ENCODE data around the gene STAM. TPM values are rescaled to one million over a fixed set of nuclear protein-coding genes. Genes with fewer than 3 reads are reported as not detected.

Gene STAM
- total and polyA plus RNA-seq, 2 donors = 18.2 to 19.8 TPM

- Histone ChIP-seq H3K36me3 (ENCODE audit: control insufficient read depth in 2 of 2, insufficient read depth in 2 of 2, low read length in 1 of 2) (peaks cover 0 to 6% of the 10 kb centered on the region in 2 donors), H3K4me3 (ENCODE audit: low read length in 2 of 2) (no peak overlapping the region), H3K27ac (ENCODE audit: low read depth in 1 of 2, low read length in 1 of 2) (no peak overlapping the region)
Observed at GRCh38 chr10:17665747-17666146, 21.8 kb downstream of the STAM start.

DNA sequence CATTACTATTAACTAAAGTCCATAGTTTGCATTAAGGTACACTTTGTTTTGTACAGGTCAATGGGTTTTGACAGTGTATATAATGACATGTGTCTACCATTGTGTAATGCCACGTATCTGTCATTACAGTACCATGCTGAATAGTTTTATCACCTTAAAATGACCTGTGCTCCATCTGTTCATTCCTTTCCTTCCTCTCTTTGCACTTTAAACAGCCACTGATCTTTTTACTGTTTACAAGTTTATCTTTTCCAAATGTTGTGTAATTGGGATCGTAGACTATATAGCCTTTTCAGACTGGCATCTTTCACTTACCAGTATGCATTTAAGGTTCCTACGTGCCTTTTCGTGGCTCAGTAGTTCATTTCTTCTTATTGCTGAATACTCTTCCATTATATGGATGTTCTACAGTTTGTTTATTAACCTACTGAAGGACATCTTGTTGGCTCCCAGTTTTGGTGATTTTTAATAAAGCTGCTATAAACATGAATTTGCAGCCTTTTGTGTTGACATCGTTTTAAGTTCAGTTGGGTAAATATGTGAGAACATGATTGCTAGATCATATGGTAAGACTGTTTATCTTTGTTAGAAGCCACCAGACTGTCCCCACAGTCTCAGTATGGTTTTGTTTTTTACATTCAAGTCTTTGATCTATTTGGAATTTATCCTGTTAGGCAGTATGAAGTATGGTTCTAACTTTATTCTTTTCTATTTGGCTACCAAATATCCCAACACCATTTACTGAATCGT is 24.7 kb downstream of the STAM start:
- 88% methylated on average over 6 of the region's 6 CpGs for WGBS
- H3K4me1 ChIP-seq (ENCODE audit: control insufficient read depth in 2 of 2, insufficient read depth in 2 of 2, low read length in 2 of 2) = peaks cover 3 to 9% of the 10 kb centered on the region in 2 donors
- H3K36me3 ChIP-seq (ENCODE audit: control insufficient read depth in 2 of 2, insufficient read depth in 2 of 2, low read length in 1 of 2) = no peaks in the 10 kb centered on the region
- DNase-seq (ENCODE audit: low read depth in 6 of 9, low spot score in 9 of 9) = no peak
- H3K27me3 ChIP-seq (ENCODE audit: control insufficient read depth in 2 of 2, insufficient read depth in 1 of 2, low read length in 1 of 2) = no peaks in the 10 kb centered on the region
- no peaks in the 10 kb centered on the region for H3K9me3 ChIP-seq (ENCODE audit: control insufficient read depth in 2 of 2, insufficient read depth in 1 of 2, low read length in 1 of 2)
- no peak overlapping the region for H3K4me3 ChIP-seq (ENCODE audit: low read length in 2 of 2)
- H3K27ac ChIP-seq (ENCODE audit: low read depth in 1 of 2, low read length in 1 of 2) = peak overlapping the region in 1 of 2 donors; percentile 27

More at GRCh38 chr10:17665747-17666146, 21.8 kb downstream of the STAM start:
- 70% methylated on average over 4 of the region's 4 CpGs for WGBS
- Histone ChIP-seq H3K4me1 (ENCODE audit: control insufficient read depth in 2 of 2, insufficient read depth in 2 of 2, low read length in 2 of 2) (peaks cover 11 to 19% of the 10 kb centered on the region in 2 donors), H3K27me3 (ENCODE audit: control insufficient read depth in 2 of 2, insufficient read depth in 1 of 2, low read length in 1 of 2) (no peaks in the 10 kb centered on the region), H3K9me3 (ENCODE audit: control insufficient read depth in 2 of 2, insufficient read depth in 1 of 2, low read length in 1 of 2) (no peaks in the 10 kb centered on the region)
- DNase-seq (ENCODE audit: low read depth in 6 of 9, low spot score in 9 of 9) = no peak

- Histone ChIP-seq H3K36me3 (ENCODE audit: control insufficient read depth in 2 of 2, insufficient read depth in 2 of 2, low read length in 1 of 2) (no peaks in the 10 kb centered on the region), H3K27me3 (ENCODE audit: control insufficient read depth in 2 of 2, insufficient read depth in 1 of 2, low read length in 1 of 2) (no peaks in the 10 kb centered on the region), H3K4me1 (ENCODE audit: control insufficient read depth in 2 of 2, insufficient read depth in 2 of 2, low read length in 2 of 2) (peaks cover 3 to 9% of the 10 kb centered on the region in 2 donors), H3K27ac (ENCODE audit: low read depth in 1 of 2, low read length in 1 of 2) (no peak overlapping the region), H3K4me3 (ENCODE audit: low read length in 2 of 2) (no peak overlapping the region), H3K9me3 (ENCODE audit: control insufficient read depth in 2 of 2, insufficient read depth in 1 of 2, low read length in 1 of 2) (no peaks in the 10 kb centered on the region)
- DNase-seq (ENCODE audit: low read depth in 6 of 9, low spot score in 9 of 9) = no peak
- 79% methylated on average over 11 of the region's 11 CpGs for WGBS
Observed at GRCh38 chr10:17669185-17669872, 25.4 kb downstream of the STAM start.

DNA sequence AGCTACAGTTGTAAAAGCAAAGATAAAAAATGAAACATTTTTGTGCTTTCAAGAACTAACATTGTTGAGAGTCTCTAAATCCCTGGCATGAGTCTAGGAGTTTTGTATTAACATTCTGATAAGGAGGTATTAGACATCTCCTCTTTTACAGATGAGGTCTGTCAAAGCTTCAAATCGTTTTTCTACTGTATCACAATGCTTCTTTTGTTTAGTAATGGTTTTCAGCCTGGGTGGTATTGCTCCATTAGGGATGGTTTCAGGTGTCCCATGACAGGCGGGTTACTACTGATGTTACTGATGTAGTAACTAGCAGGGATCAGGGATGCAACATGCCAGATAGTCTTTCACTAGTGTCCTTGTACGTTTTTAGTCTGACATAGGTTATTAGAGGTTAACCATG is 27.4 kb downstream of the STAM start:
- no peaks in the 10 kb centered on the region for H3K27me3 ChIP-seq (ENCODE audit: control insufficient read depth in 2 of 2, insufficient read depth in 1 of 2, low read length in 1 of 2)
- no peak overlapping the region for H3K4me3 ChIP-seq (ENCODE audit: low read length in 2 of 2)
- no peak for DNase-seq (ENCODE audit: low read depth in 6 of 9, low spot score in 9 of 9)
- peaks cover 3 to 7% of the 10 kb centered on the region in 2 donors for H3K4me1 ChIP-seq (ENCODE audit: control insufficient read depth in 2 of 2, insufficient read depth in 2 of 2, low read length in 2 of 2)
- no peaks in the 10 kb centered on the region for H3K9me3 ChIP-seq (ENCODE audit: control insufficient read depth in 2 of 2, insufficient read depth in 1 of 2, low read length in 1 of 2)
- 77% methylated on average over 3 of the region's 3 CpGs for WGBS
- no peak overlapping the region for H3K27ac ChIP-seq (ENCODE audit: low read depth in 1 of 2, low read length in 1 of 2)
- no peaks in the 10 kb centered on the region for H3K36me3 ChIP-seq (ENCODE audit: control insufficient read depth in 2 of 2, insufficient read depth in 2 of 2, low read length in 1 of 2)

- WGBS = 94% methylated on average over 5 of the region's 5 CpGs
- Histone ChIP-seq H3K9me3 (ENCODE audit: control insufficient read depth in 2 of 2, insufficient read depth in 1 of 2, low read length in 1 of 2) (no peaks in the 10 kb centered on the region), H3K27ac (ENCODE audit: low read depth in 1 of 2, low read length in 1 of 2) (no peak overlapping the region), H3K27me3 (ENCODE audit: control insufficient read depth in 2 of 2, insufficient read depth in 1 of 2, low read length in 1 of 2) (no peaks in the 10 kb centered on the region), H3K36me3 (ENCODE audit: control insufficient read depth in 2 of 2, insufficient read depth in 2 of 2, low read length in 1 of 2) (no peaks in the 10 kb centered on the region), H3K4me3 (ENCODE audit: low read length in 2 of 2) (no peak overlapping the region), H3K4me1 (ENCODE audit: control insufficient read depth in 2 of 2, insufficient read depth in 2 of 2, low read length in 2 of 2) (peaks cover 3% of the 10 kb centered on the region in 2 donors)
- DNase-seq (ENCODE audit: low read depth in 6 of 9, low spot score in 9 of 9) = no peak
Observed at GRCh38 chr10:17673471-17674061, 29.6 kb downstream of the STAM start.

DNA sequence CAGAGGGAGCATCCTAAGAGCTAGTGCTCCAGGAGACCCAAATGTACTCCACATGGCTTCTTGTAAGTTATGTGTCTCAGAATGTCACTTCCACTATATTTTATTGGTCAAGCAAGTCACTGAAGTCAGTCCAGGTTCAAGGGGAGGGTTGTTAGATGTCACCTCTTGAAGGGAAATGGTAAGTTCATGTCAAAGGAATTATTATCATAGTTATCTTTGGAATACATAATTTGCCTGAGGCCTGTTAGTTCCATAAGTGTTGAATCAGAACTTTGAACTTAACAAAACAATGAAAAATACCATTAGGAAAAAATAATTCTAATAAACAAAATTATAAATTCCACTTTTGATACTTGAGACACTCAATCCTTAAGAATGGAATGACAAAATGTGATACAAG is 30.6 kb downstream of the STAM start:
- H3K36me3 ChIP-seq (ENCODE audit: control insufficient read depth in 2 of 2, insufficient read depth in 2 of 2, low read length in 1 of 2) = peaks cover 0 to 4% of the 10 kb centered on the region in 2 donors
- no peak for DNase-seq (ENCODE audit: low read depth in 6 of 9, low spot score in 9 of 9)
- H3K27me3 ChIP-seq (ENCODE audit: control insufficient read depth in 2 of 2, insufficient read depth in 1 of 2, low read length in 1 of 2) = no peaks in the 10 kb centered on the region
- no peak overlapping the region for H3K4me3 ChIP-seq (ENCODE audit: low read length in 2 of 2)
- H3K4me1 ChIP-seq (ENCODE audit: control insufficient read depth in 2 of 2, insufficient read depth in 2 of 2, low read length in 2 of 2) = peaks cover 0 to 3% of the 10 kb centered on the region in 2 donors
- no peak overlapping the region for H3K27ac ChIP-seq (ENCODE audit: low read depth in 1 of 2, low read length in 1 of 2)
- H3K9me3 ChIP-seq (ENCODE audit: control insufficient read depth in 2 of 2, insufficient read depth in 1 of 2, low read length in 1 of 2) = no peaks in the 10 kb centered on the region

- H3K9me3 ChIP-seq (ENCODE audit: control insufficient read depth in 2 of 2, insufficient read depth in 1 of 2, low read length in 1 of 2) = no peaks in the 10 kb centered on the region
- peaks cover 0 to 3% of the 10 kb centered on the region in 2 donors for H3K4me1 ChIP-seq (ENCODE audit: control insufficient read depth in 2 of 2, insufficient read depth in 2 of 2, low read length in 2 of 2)
- no peak for DNase-seq (ENCODE audit: low read depth in 6 of 9, low spot score in 9 of 9)
- H3K27me3 ChIP-seq (ENCODE audit: control insufficient read depth in 2 of 2, insufficient read depth in 1 of 2, low read length in 1 of 2) = no peaks in the 10 kb centered on the region
- no peak overlapping the region for H3K4me3 ChIP-seq (ENCODE audit: low read length in 2 of 2)
- H3K27ac ChIP-seq (ENCODE audit: low read depth in 1 of 2, low read length in 1 of 2) = no peak overlapping the region
- peaks cover 0 to 6% of the 10 kb centered on the region in 2 donors for H3K36me3 ChIP-seq (ENCODE audit: control insufficient read depth in 2 of 2, insufficient read depth in 2 of 2, low read length in 1 of 2)
- WGBS = 80% methylated on average over 4 of the region's 4 CpGs
Observed at GRCh38 chr10:17675638-17676037, 31.7 kb downstream of the STAM start.

- Histone ChIP-seq H3K27ac (ENCODE audit: low read depth in 1 of 2, low read length in 1 of 2) (no peak overlapping the region), H3K9me3 (ENCODE audit: control insufficient read depth in 2 of 2, insufficient read depth in 1 of 2, low read length in 1 of 2) (no peaks in the 10 kb centered on the region), H3K27me3 (ENCODE audit: control insufficient read depth in 2 of 2, insufficient read depth in 1 of 2, low read length in 1 of 2) (no peaks in the 10 kb centered on the region), H3K4me1 (ENCODE audit: control insufficient read depth in 2 of 2, insufficient read depth in 2 of 2, low read length in 2 of 2) (peaks cover 0 to 3% of the 10 kb centered on the region in 2 donors), H3K36me3 (ENCODE audit: control insufficient read depth in 2 of 2, insufficient read depth in 2 of 2, low read length in 1 of 2) (peaks cover 0 to 10% of the 10 kb centered on the region in 2 donors), H3K4me3 (ENCODE audit: low read length in 2 of 2) (no peak overlapping the region)
- DNase-seq (ENCODE audit: low read depth in 6 of 9, low spot score in 9 of 9) = no peak
- WGBS = 91% methylated on average over 1 of the region's 1 CpG
Observed at GRCh38 chr10:17676919-17677318, 33.0 kb downstream of the STAM start.

All from thymus (tissue), 11 donors.